GM18870 (cell line): Measurements from ENCODE around the gene MAP3K7.
A peak's percentile ranks its signal among the peaks of the same experiment; 100 is the strongest.

Source experiments
- ATAC-seq: cut with Tn5 transposase; IDR thresholded peaks from one replicate; pipeline ENCODE4 v1.9.1; 2021; ENCODE audit warnings: moderate library complexity; ENCODE audit not compliant: unreplicated experiment

Gene MAP3K7

GRCh38 chr6:90485635-90486277 is 101.1 kb downstream of the MAP3K7 start:
- peak; percentile 57 for ATAC-seq

GRCh38 chr6:90484903-90485302 is 102.0 kb downstream of the MAP3K7 start:
- ATAC-seq, result no peak

- no peak for ATAC-seq
These were observed 102.5 kb downstream of the MAP3K7 start for GRCh38 chr6:90484385-90484784.

GRCh38 chr6:90483956-90484355 is 102.9 kb downstream of the MAP3K7 start:
- ATAC-seq, result no peak

GRCh38 chr6:90483116-90483839 is 103.6 kb downstream of the MAP3K7 start:
- no peak for ATAC-seq

- ATAC-seq, result no peak
These were observed 106.2 kb downstream of the MAP3K7 start for GRCh38 chr6:90480666-90481065.

GRCh38 chr6:90479603-90479926 is 107.3 kb downstream of the MAP3K7 start:
- ATAC-seq, result no peak

- ATAC-seq, result peak; percentile 83
These were observed 107.9 kb downstream of the MAP3K7 start for GRCh38 chr6:90478789-90479602.

GRCh38 chr6:90478278-90478677 is 108.6 kb downstream of the MAP3K7 start:
- no peak for ATAC-seq

GRCh38 chr6:90477366-90477765 is 109.5 kb downstream of the MAP3K7 start:
- ATAC-seq, result no peak

GRCh38 chr6:90472716-90473115 is 114.2 kb downstream of the MAP3K7 start:
- no peak for ATAC-seq

- ATAC-seq, result no peak
These were observed 115.6 kb downstream of the MAP3K7 start for GRCh38 chr6:90471263-90471662.

- ATAC-seq, result no peak
These were observed 117.0 kb downstream of the MAP3K7 start for GRCh38 chr6:90469906-90470305.

GRCh38 chr6:90468859-90469258 is 118.0 kb downstream of the MAP3K7 start:
- ATAC-seq, result no peak

GRCh38 chr6:90468080-90468479 is 118.8 kb downstream of the MAP3K7 start:
- no peak for ATAC-seq

GRCh38 chr6:90467546-90467945 is 119.3 kb downstream of the MAP3K7 start:
- no peak for ATAC-seq

GRCh38 chr6:90466154-90466940 is 120.5 kb downstream of the MAP3K7 start:
- ATAC-seq, result peak; percentile 50

GRCh38 chr6:90465686-90466085 is 121.2 kb downstream of the MAP3K7 start:
- no peak for ATAC-seq

- ATAC-seq, result no peak
These were observed 122.4 kb downstream of the MAP3K7 start for GRCh38 chr6:90464507-90464906.

GRCh38 chr6:90463874-90464273 is 123.0 kb downstream of the MAP3K7 start:
- ATAC-seq, result no peak
